CD4-positive, alpha-beta T cell (primary cell): Measurements from ENCODE around the gene PNKD. TPM values are rescaled to one million over a fixed set of nuclear protein-coding genes. Genes with fewer than 3 reads are reported as not detected.
A peak's percentile ranks its signal among the peaks of the same experiment; 100 is the strongest.

Experiments used
- ATAC-seq: fragments of 200-7000 bp; cut with Tn5 transposase; one replicate; pipeline ENCODE4 v1.10.0; 2022; ENCODE audit warnings: mild to moderate bottlenecking; ENCODE audit not compliant: poor library complexity
- CTCF ChIA-PET: fragments of 350-600 bp; sonication (Branson Sonifier 250); formaldehyde crosslinking; loops from one replicate; lab custom pipeline; 2021; ENCODE audit warnings: antibody characterized with exemption, inconsistent platforms; lab: Charles Lee
- POLR2A ChIA-PET: fragments of 350-600 bp; sonication (Branson Sonifier 250); formaldehyde crosslinking; loops from one replicate; lab custom pipeline; 2021; ENCODE audit warnings: antibody characterized with exemption, inconsistent platforms; lab: Charles Lee
- DNase-seq, 14 experiments: peaks; one replicate each; pipeline ENCODE4 v3.0.0-alpha.2; 2013 to 2020; ENCODE audit warnings: mixed read lengths in 2 of 14
- H3K27ac ChIP-seq, 2 donors: one replicate each; pipeline versions ENCODE4 v1.5.1 to v1.7.0; 2013; ENCODE audit warnings: low read length in 2 of 2, low read depth in 1 of 2, mild to moderate bottlenecking in 1 of 2
- H3K27me3 ChIP-seq, 2 experiments: 1 replicate in 1 of 2; 2 replicates in 1 of 2; pipeline versions ENCODE4 v1.6.1 to v1.7.0; 2013; ENCODE audit warnings: low read length in 2 of 2, control low read depth in 1 of 2, mild to moderate bottlenecking in 1 of 2, moderate library complexity in 1 of 2; ENCODE audit not compliant: insufficient read depth in 2 of 2, control insufficient read depth in 1 of 2
- H3K36me3 ChIP-seq: one replicate; pipeline ENCODE4 v1.6.1; 2013; ENCODE audit warnings: low read length, control low read depth; ENCODE audit not compliant: insufficient read depth
- H3K4me1 ChIP-seq: one replicate; pipeline ENCODE4 v1.6.1; 2013; ENCODE audit warnings: low read length, control low read depth; ENCODE audit not compliant: insufficient read depth
- H3K4me3 ChIP-seq: one replicate; pipeline ENCODE4 v1.5.1; 2013; ENCODE audit warnings: mild to moderate bottlenecking, low read length, moderate library complexity
- H3K9me3 ChIP-seq, 2 experiments: 1 replicate in 1 of 2; 2 replicates in 1 of 2; pipeline versions ENCODE4 v1.6.1 to v1.7.0; 2013; ENCODE audit warnings: low read length in 2 of 2, mild to moderate bottlenecking in 2 of 2, control low read depth in 1 of 2, moderate library complexity in 1 of 2; ENCODE audit not compliant: control insufficient read depth in 1 of 2, insufficient read depth in 1 of 2
- H3K27ac Mint-ChIP-seq: one replicate; pipeline ENCODE4 v1.8.0; 2020; ENCODE audit warnings: mixed read lengths
- H3K27me3 Mint-ChIP-seq: one replicate; pipeline ENCODE4 v1.8.0; 2021; ENCODE audit warnings: mixed read lengths
- H3K36me3 Mint-ChIP-seq: one replicate; pipeline ENCODE4 v1.8.0; 2021; ENCODE audit warnings: low read depth, mixed read lengths
- H3K4me1 Mint-ChIP-seq: one replicate; pipeline ENCODE4 v1.8.0; 2021; ENCODE audit warnings: low read depth, mixed read lengths
- H3K4me3 Mint-ChIP-seq: one replicate; pipeline ENCODE4 v1.8.0; 2020; ENCODE audit warnings: mild to moderate bottlenecking, mixed read lengths
- H3K9me3 Mint-ChIP-seq: one replicate; pipeline ENCODE4 v1.8.0; 2020; ENCODE audit warnings: mixed read lengths
- CTCF ChIP-seq: fragments of 200-600 bp; IDR thresholded peaks from one replicate; pipeline ENCODE4 v1.8.0; 2022; ENCODE audit warnings: antibody characterized with exemption, mild to moderate bottlenecking
- intact Hi-C, 2 experiments: fragments of 100-400 bp; cut with DNase I in 1 of 2; cut with micrococcal nuclease in 1 of 2; formaldehyde crosslinking; loops; one replicate each; pipeline versions ENCODE4 v1.15.1 to v1.9.0; 2023 to 2025; cut with DNase I, micrococcal nuclease
- total RNA-seq, 174 experiments: library from RNA in 2 of 174; stranded (reverse) in 2 of 174; gene quantifications; one replicate each; pipeline ENCODE4 v1.2.3 and lab custom pipeline; 2021 to 2026

The PNKD gene
- total RNA-seq, 2 experiments from 2014 or later = 9.2 to 10.6 TPM

- Histone ChIP-seq H3K36me3 (no peaks in the 10 kb centered on the region), H3K9me3 (no peaks in the 10 kb centered on the region), H3K4me3 (no peak overlapping the region), H3K27me3 (no peaks in the 10 kb centered on the region), H3K4me1 (peaks cover 12% of the 10 kb centered on the region), H3K27ac (no peak overlapping the region)
- ATAC-seq (no peak), DNase-seq (no peak)
- no peak overlapping the region for H3K27ac Mint-ChIP-seq
- ChIA-PET CTCF (interaction anchor here (2.2 kb wide), 1 partner anchor 96 kb away, joined by 5 read pairs; no protein-coding TSS in a partner anchor), POLR2A (interaction anchor here (1.1 kb wide), 1 partner anchor 29 kb away, joined by 3 read pairs; no protein-coding TSS in a partner anchor)
- no peak for TF ChIP-seq CTCF
- H3K4me3 Mint-ChIP-seq = no peak overlapping the region
- no peaks in the 10 kb centered on the region for H3K36me3 Mint-ChIP-seq
- H3K9me3 Mint-ChIP-seq = no peaks in the 10 kb centered on the region
- no peaks in the 10 kb centered on the region for H3K27me3 Mint-ChIP-seq
- H3K4me1 Mint-ChIP-seq = peaks cover 7% of the 10 kb centered on the region
- intact Hi-C loops = loop anchor here in 1 of 2 experiments (2.0 kb wide), 1 partner anchor 17 kb away; no protein-coding TSS in a partner anchor
These were observed 29.8 kb downstream of the PNKD start for GRCh38 chr2:218300141-218300540.

- Histone ChIP-seq H3K36me3 (no peaks in the 10 kb centered on the region), H3K27me3 (no peaks in the 10 kb centered on the region), H3K27ac (no peak overlapping the region), H3K4me3 (no peak overlapping the region), H3K9me3 (no peaks in the 10 kb centered on the region), H3K4me1 (peaks cover 8% of the 10 kb centered on the region)
- ATAC-seq (peak; percentile 99), DNase-seq (peak; percentile 79 to 93 (median 86))
- no peaks in the 10 kb centered on the region for H3K36me3 Mint-ChIP-seq
- H3K27me3 Mint-ChIP-seq = no peaks in the 10 kb centered on the region
- ChIA-PET CTCF (interaction anchor here (0.5 to 1.5 kb wide), 14 partner anchors 9 to 184 kb away, joined by 3 to 19 read pairs (median 4); partner anchors contain the start of genes CATIP, PNKD and TMBIM1), POLR2A (interaction anchor here (0.7 to 1.6 kb wide), 7 partner anchors 9 to 104 kb away, joined by 3 to 7 read pairs (median 4); partner anchors contain the start of genes CATIP, CTDSP1, PNKD and TMBIM1)
- no peaks in the 10 kb centered on the region for H3K9me3 Mint-ChIP-seq
- peak; percentile 87 for TF ChIP-seq CTCF
- intact Hi-C loops = loop anchor here (1.0 to 2.0 kb wide), 5 partner anchors 9 to 165 kb away; partner anchors contain the start of genes CATIP (in 2 of the 2) and TMBIM1 (in 1 of the 2)
- no peak overlapping the region for H3K4me3 Mint-ChIP-seq
- H3K4me1 Mint-ChIP-seq = peaks cover 7% of the 10 kb centered on the region
- H3K27ac Mint-ChIP-seq = peak overlapping the region; percentile 4
These were observed 31.0 kb downstream of the PNKD start for GRCh38 chr2:218301176-218301819.

GRCh38 chr2:218305383-218305782 lies 35.1 kb downstream of the PNKD start:
- Histone ChIP-seq H3K4me3 (no peak overlapping the region), H3K27me3 (no peaks in the 10 kb centered on the region), H3K36me3 (no peaks in the 10 kb centered on the region), H3K9me3 (no peaks in the 10 kb centered on the region), H3K27ac (no peak overlapping the region), H3K4me1 (peaks cover 8% of the 10 kb centered on the region)
- ATAC-seq (no peak), DNase-seq (no peak)
- Mint-ChIP-seq H3K9me3 (no peaks in the 10 kb centered on the region), H3K4me3 (no peak overlapping the region), H3K36me3 (no peaks in the 10 kb centered on the region), H3K27me3 (no peaks in the 10 kb centered on the region), H3K27ac (no peak overlapping the region), H3K4me1 (peaks cover 15% of the 10 kb centered on the region)
- no peak for TF ChIP-seq CTCF
- ChIA-PET POLR2A (no interaction called here), CTCF (interaction anchor here (1.7 kb wide), 1 partner anchor 13 kb away, joined by 4 read pairs; the partner anchor contains the start of gene TMBIM1)
- intact Hi-C loops = no loop called here
